NCI-H2081 (cell line): Measurements from ENCODE around the gene CTU1.
"Not testable (repeated sequence)": the region's sequence is repeated elsewhere in the genome, so short reads cannot be mapped to it uniquely, and the experiment has no call there.

Experiments used
- DNase-seq, 2 experiments: peaks; one replicate each; lab custom pipeline; 2025; lab: John Stamatoyannopoulos, UW

CTU1 gene

DNA sequence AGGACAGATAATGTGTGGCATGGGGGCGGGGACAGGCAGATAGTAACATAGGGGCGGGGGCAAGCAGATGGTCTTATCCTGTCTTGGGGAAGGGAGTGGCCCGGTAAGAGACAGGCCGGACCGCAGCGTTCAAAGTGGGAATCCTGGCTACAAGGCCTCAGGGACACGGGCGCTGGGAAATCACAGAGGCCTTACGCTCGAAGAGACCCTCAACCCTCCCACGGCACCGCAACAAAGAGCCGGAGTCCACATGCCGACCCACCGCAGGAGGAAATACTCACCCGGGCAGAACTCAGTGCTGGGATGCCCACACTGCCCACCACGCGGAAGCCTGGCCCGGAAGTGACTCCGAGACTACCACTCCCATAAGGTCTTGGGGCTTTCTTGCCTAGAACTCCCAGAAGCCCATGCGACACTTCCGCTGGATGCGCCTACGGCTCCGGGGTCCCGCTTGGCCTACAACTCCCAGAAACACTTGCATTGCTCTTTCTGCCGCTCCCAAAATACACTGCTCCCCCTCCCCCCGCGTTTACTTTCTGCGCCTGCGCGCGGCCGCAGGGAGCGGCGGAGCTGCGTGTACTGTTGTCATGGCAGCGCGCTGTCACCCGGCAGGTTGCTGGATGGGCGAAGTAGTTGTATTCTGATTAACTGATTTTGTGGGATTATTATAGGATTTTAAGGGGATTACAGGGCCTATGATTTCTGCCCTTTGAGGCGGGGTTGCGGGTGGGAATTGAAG lies at the start of gene CTU1:
Gene CTU1 (minus strand): TSS at position 344 of the 739 bp plus-strand sequence. CDS start 3,840 bp downstream, outside the sequence.
- peak; percentile 96 to 99 for DNase-seq

DNA sequence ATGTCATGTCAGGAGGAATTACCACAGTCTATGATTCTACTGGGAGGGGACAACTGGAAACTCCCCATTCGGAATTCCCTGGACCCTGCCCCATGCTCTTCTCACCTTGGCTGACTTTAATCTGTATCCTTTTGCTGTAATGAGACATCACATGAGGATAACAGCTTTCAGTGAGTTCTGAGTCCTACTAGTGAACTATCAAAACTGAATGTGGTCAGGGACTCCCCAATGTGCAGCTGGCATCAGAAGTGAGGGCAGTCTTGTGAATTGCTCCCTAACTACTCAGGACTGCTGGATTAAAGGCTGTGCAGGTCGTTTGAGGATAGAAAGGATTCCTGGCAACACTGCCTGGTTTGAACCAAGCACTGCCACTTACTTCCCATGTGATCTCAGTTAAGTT lies 49.1 kb upstream of the CTU1 start:
- DNase-seq: no peak

DNA sequence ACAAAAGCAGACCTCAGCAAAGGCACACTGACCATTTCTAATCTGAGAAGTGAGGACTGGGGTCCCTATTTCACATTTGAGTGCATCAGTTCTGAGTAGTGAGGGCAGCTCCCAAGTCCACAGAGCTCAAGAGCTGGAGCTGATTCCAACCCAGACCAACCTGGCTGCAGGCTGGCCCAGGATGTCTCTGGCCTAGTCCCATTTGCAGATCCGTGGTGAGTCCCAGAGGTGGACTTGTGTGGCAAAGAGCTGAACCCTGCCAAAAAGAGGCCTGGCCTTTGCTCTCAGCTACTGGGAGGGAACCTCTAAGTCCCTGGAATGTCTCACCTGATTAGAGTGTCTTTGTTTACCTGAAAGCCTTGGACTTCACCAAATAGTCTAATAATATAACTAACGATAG lies 48.5 kb upstream of the CTU1 start:
- DNase-seq: no peak

DNA sequence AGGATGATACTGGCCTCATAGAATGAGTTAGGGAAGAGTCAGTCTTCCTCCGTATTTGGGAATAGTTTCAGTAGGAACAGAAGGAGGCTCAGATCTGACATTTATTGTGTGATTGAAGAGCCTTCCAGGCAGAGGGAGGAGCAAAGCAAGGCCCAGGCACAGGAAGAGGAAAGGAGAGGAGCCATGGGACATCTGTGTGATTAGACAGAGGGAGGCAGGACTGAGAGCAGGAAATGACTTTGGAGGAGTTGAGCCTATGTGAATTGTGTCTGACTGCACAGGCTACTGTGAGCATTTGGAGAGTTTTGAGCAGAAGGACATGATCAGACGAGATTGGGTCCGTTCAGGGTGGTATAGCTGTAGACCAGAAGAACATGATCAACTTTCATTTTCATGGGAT lies 42.4 kb upstream of the CTU1 start:
- no peak for DNase-seq

DNA sequence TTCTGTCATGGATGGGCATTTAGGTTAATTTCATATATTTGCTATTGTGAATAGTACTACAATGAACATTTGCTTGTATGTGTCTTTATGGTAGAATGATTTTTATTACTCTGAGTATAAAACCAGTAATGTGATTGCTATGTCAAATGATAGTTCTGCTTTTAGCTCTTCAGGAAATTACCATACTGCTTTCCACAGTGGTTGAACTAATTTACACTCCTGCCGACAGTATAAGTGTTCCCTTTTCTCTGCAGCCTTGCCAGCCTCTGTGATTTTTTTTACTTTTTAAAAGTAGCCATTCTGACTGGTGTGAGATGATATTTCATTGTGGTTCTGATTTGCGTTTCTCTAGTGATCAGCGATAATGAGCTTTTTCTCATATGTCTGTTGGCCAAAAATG lies 40.4 kb upstream of the CTU1 start:
- no peak for DNase-seq

DNA sequence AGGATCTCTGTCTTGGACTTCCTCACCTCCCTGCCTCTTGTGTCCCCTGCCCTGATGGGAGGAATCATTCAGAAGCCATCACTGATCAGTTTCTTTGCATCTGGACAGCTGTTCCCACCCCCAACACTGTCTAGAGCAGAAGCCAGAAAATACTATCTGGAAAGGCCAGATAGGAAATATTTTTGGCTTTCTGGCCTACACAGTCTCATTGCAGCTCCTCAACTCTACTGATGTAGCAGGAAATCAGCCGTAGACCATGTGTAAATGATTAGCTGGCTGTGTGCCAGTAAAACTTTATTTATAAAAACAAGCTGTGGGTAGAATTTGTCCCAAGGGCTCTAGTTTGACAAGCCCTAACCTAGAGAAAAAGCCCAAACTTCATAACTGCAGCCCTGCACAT lies 39.5 kb upstream of the CTU1 start:
- DNase-seq: no peak

DNA sequence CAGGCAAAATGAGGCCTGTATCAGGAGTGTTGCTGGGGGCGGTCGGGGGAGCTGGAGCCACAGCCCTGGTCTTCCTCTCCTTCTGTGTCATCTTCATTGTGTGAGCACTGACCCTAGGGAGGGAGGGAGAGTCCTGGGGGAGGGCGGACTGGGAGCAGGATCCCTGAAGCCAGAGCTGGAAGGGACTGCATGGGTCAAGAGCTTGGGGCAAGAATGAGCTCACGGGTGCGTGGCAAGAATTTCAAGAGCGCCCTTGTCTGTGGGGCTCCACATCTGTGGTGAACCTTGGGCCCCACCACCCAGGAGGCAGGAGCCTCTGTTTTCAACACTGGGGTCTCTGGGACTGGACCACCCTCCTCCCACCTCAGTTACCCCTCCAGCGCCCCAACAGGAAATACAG lies 38.5 kb upstream of the CTU1 start:
- DNase-seq: no peak

DNA sequence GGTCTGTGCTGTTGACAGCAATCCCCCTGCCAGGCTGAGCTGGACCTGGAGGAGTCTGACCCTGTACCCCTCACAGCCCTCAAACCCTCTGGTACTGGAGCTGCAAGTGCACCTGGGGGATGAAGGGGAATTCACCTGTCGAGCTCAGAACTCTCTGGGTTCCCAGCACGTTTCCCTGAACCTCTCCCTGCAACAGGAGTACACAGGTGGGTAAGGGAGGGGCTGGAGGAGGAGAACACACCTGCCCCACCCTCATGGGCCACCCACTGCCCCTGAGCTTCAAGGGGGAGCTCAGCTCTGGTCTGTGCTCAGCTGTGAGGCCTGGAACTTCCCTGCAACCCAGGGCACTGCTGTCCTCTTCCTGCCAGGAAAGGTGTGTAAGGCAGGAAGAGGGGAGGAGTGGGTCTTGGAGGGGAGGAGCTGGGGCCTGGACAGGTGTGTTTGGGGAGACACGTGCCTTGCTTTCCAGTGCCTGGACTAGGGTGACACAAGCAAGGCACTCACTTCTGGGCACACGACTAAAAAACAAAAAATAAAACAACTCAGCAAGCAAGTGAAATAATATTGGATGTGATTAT lies 37.8 kb upstream of the CTU1 start:
- DNase-seq: no peak

DNA sequence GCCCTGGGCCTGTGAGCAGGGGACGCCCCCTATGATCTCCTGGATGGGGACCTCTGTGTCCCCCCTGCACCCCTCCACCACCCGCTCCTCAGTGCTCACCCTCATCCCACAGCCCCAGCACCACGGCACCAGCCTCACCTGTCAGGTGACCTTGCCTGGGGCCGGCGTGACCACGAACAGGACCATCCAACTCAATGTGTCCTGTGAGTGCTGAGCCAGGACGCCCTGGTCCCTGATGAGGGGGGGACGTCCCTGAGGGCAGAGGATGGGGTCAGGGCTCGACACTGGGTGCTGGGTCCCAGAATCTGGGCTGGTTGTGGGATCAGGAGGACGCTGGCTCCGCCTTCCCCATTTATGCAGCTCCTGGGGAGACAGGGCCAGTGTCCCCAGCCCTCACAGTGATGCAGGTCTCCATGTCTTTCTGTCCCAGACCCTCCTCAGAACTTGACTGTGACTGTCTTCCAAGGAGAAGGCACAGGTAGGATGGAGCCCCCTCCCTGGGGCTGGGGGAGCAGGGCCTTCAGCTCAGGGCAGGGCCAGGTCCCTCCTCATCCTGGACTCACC lies 36.4 kb upstream of the CTU1 start:
- no peak for DNase-seq

DNA sequence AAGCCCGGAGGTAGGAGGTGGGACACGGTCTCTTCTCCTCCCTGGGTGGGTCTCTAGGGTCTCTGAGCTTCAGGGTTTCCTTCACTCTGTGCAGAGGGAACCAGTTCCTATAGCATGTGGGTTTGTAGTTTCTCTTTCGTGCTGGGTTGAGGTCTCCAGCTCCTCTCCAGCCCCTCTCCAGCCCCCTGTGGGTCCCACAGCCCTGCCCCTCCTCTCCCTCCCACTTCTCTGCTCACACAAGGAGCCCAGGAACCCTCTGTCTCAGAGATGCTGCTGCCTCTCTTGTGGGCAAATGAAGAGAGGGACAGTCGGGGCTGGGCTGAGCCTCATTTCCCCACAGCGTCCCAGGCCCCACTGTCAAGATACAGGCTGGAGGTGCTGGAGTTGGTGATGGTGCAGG lies 35.3 kb upstream of the CTU1 start:
- DNase-seq: no peak

DNA sequence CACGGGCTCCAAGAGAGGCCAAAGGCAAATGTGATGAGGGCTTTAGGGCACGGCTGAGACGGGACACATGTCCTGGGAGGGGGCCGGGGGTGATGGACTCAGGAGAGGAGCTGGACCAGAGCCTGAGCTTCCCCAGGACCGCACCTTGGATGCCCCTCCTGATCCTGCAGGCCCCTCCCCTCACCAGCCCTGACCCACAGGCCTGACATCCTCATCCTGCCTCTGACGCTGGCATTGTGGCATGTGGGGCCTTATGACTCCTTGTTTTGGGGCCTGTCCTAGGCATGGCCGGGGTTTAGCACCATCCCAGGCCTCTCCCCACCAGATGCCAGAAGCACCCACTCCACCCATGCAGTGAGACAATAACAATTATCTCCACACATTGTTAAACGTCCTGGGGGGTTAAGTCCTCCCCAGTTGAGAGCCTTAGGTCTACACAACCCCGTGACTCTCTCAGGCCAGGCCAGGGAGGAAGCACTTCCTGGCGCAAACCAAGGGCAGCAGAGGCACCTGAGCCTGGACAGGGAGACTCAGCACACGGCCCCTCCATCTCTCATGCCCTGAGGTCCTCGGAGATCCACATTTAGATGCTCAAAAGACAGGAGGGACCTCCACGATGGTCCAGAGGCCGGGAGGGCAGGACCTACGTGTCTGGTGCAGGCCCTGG lies 34.7 kb upstream of the CTU1 start:
- not testable (repeated sequence) for DNase-seq

DNA sequence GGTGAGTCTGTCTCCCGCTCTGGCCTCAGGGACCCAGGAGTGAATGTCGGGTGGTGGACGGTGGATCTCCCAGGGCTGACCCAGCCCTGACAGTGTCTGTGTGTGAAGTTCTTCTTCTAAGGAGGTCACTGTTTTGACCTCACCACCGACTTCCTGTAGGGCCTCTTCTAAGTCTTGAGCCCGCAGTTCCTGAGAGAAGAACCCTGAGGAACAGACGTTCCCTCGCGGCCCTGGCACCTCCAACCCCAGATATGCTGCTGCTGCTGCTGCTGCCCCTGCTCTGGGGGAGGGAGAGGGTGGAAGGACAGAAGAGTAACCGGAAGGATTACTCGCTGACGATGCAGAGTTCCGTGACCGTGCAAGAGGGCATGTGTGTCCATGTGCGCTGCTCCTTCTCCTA lies 33.9 kb upstream of the CTU1 start, which contains the start of gene SIGLEC7:
Gene SIGLEC7 (plus strand): TSS at position 183 of the 400 bp plus-strand sequence. CDS start 69 bp downstream, at position 252.
- no peak for DNase-seq

DNA sequence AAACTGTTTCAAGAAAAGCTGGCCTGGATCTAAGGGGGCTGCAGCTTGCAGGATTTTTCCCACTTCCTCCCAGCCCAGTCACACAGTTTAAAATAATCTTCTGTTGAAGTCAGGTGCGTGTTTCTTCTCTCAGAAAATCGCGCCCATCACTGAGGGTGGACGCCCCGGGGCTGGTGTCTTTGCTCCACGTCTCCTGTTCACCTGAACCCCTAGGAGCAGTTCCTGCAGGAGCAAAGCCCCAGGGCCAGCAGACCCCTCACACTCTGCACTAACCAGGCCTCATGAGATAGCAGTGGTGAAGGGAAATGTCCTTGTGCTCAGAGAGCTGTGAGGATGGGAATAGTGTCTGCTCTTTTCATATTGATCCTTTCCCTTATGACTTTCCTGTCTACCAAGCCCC lies 33.0 kb upstream of the CTU1 start:
- no peak for DNase-seq

DNA sequence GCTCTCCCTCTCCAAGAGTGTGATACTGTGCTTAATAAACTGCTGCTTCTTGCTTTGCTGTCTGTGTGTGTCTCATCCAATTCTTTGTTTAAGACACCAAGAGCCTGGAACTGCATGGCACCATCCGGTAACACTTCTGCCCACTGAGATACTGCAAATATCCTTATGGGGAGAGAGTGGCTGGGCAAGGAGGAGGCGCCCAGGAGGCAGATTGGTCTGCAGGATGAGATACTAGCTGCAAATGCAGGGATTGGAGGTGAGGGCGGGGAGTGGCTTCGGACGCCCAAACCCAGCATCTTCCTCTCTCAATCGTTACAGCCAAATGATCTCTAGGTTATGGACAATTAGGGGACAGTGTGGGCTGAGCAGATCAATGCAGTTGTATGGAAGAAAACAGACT lies 32.2 kb upstream of the CTU1 start:
- no peak for DNase-seq

DNA sequence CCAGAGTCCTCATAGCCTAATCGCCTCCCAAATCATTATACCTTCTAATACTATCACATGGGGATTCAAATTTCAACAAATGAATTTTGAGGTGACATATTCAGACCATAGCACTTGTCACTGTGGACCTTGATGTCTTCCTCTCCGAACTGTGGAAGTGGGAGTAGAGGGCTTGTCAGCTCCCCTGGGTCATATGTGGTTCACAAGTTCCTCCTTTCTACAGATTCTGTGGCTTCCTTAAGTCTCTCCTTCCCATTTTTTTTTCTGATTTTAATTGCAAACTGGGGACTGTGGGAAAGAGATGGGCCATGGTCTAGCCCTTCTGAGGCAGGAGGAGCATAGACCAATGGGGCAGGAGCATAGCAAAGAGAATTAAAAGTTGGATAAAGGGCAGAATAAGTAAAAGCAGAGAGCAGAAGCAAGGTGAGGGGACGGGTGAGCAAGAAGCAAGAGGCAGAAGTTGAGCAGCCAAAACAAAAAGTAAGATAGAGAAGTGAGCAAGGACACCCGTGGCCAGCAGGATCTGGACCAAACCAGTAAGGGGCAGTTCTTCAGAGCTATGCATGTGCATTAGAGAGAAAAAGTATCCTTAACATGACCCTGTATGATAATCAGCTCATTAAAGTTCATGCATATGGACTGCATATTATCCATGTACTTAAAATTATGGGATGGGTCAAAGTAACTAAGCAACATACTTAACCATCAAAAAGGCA lies 31.2 kb upstream of the CTU1 start:
- DNase-seq: no peak

DNA sequence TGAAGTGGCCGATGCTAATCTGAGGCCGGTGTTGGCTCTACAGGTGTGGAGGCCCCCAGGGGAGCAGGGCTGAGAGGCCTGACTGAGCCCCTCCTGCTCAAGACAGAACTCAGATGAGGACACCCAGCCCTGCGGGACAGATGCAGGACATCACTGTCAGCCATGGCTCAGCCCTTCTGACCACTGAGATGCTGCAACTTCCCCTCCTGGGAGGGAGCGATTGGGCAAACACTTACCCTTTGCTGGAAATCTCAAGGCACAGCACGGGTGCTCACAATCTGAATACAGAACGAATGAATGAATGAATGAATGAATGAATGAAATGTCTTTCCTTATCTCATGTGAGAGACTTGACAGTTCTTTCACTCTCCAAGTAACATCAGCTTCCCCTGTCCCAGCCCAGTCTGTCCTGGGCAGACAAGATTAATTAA lies 30.4 kb upstream of the CTU1 start:
- DNase-seq: no peak

DNA sequence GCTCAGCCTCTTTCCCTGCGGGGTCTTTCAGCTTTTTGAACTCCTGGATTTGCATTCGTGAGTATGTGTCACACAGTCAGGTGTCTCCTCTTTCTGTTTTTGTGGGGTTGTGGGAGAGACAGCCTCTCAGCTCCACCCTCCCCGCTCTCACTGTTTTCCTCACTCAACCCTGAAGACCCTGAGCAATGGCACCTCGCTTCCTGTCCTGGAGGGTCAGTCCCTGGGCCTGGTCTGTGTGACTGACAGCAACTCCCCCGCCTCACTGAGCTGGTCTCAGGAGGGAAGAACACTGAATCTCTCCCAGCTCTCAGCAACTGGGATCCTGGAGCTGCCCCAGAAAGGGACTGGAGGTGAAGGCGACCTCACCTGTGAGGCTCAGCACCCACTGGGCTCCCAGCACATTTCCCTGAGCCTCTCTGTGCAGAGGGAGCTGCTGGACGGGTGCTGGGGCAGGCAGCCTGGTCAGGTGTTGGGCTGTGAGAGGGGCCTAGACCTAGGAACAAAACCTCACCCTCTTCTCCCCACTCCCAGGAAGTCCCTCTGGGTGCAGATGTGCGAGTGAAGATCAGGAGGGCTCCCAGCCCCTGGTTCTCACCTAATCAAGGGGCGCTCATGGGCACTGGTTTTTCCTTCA lies 29.7 kb upstream of the CTU1 start:
- no peak for DNase-seq

DNA sequence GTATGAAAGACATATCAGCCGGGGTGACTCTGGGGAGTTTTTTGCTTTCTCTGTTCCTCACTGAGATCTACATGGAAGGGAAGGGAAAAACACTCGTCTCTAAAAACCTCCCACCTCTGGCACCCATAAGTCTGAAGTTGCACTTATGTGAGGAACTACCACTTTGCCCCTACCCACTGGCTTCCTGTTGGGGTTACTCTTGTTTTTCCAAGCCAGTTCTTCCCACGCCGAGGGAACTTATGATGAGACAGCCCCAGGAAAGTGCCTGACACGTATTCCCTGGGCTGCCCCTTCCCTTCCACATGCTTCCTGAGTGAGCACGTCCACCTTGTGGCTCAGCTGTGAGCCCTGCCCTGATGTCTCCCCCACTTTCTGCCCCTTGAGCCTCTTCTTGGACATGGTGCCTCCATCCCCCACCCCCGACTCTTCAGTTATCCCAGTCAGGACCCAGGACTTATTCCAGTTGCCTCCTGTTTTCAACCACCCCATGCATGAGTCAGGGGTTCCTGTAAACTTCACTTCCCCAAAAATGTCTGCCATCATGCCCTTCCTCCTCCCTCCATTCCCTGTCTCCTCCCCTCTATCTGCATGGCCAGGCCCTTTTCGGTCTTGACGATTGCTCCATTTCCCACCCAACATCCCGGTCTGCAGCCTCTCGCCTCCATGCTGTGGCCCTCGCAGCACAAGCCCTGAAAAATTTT lies 28.8 kb upstream of the CTU1 start:
- no peak for DNase-seq

DNA sequence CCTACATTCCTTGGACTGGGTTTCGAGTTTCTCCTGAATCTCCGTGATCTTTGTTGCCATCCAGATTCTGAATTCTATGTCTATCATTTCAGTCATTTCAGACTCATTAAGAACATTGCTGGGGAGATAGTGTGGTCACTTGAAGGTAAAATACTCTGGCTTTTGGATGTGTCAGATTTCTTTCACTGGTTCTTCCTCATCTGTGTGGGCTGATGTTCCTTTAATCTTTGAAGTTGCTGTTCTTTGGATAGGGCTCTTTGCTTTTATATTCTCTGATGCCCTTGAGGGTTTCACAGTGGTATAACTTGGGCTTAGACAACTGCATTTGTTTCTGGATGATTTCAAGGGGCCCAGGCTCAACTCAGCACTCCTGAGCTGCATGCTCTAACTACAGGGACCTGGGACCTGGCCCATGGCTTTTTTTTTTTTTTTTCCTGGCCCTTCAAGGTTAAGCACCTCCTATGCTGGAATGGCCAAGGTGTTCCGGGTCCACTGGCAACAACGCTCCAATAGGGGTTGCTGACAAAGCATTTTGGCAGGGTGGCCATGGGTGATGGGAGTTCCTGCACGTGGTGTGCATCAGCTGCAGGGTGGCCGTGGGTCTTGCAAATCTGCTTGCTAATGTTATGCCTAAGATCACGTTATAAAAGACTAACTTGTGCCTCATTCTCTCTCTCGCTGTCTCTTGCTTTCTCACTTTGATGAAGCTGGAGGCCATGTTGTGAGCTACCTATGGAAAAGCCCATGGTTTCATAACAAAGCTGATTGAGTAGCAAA lies 28.0 kb upstream of the CTU1 start:
- DNase-seq: no peak

DNA sequence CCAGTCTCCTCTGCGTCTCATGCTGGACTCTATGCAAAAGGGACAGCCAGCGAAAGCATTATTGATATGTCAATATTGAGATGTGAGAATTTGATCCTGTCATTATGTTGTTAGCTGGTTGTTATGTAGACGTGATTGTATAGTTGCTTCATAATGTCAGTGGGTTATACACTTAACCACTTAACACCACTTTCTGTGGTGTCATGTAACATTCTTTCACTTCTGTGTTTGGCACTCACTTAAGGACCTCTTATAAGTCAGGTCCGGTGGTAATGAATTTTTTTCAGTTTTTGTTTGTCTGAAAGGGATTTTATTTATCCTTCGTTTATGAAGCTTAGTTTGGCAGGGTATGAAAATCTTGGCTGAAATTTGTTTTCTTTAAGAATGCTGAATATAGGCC lies 26.8 kb upstream of the CTU1 start:
- no peak for DNase-seq
